Large intestine (tissue), 3 donors: Measurements from ENCODE around the gene SCNM1. TPM values are rescaled to one million over a fixed set of nuclear protein-coding genes. Genes with fewer than 3 reads are reported as not detected.

Experiments used
- DNase-seq, 2 donors: peaks; one replicate each; pipeline versions ENCODE4 v3.0.0 to v3.0.0-alpha.2; 2013
- H3K27ac ChIP-seq: one replicate; pipeline ENCODE4 v1.5.1; 2013; ENCODE audit warnings: low read length
- H3K27me3 ChIP-seq: 2 replicates; pipeline ENCODE4 v1.6.1; 2013; ENCODE audit warnings: low read length; ENCODE audit not compliant: control insufficient read depth, insufficient read depth
- H3K36me3 ChIP-seq: 2 replicates; pipeline ENCODE4 v1.6.1; 2013; ENCODE audit warnings: low read length; ENCODE audit not compliant: control insufficient read depth, insufficient read depth
- H3K4me1 ChIP-seq: one replicate; pipeline ENCODE4 v1.6.1; 2013; ENCODE audit warnings: low read length; ENCODE audit not compliant: control insufficient read depth, insufficient read depth
- H3K4me3 ChIP-seq: one replicate; pipeline ENCODE4 v1.5.1; 2013; ENCODE audit warnings: low read length
- H3K9me3 ChIP-seq: one replicate; pipeline ENCODE4 v1.6.1; 2013; ENCODE audit warnings: mild to moderate bottlenecking, low read depth, low read length, moderate library complexity; ENCODE audit not compliant: control insufficient read depth
- WGBS: methylation state at CpG from one replicate; pipeline ENCODE4 v1.1.5; 2013; ENCODE audit warnings: low lambda C conversion rate; ENCODE audit not compliant: insufficient coverage; 5-methylcytosine and 5-hydroxymethylcytosine counted together
- polyA plus RNA-seq: library from polyadenylated mRNA; unstranded; fragments of 120-200 nt; gene quantifications from one replicate; pipeline ENCODE4 v1.2.1, GENCODE V29; 2013

The SCNM1 gene
- polyA plus RNA-seq, 1 donor = 38.7 TPM

GRCh38 chr1:151210830-151211229, 44.9 kb downstream of the SCNM1 start:
- WGBS = no CpG with 5 or more reads among the region's 1 CpG
- Histone ChIP-seq H3K27me3 (no peaks in the 10 kb centered on the region), H3K4me3 (no peak overlapping the region), H3K4me1 (no peaks in the 10 kb centered on the region), H3K36me3 (peaks cover 37% of the 10 kb centered on the region), H3K27ac (no peak overlapping the region), H3K9me3 (no peaks in the 10 kb centered on the region)
- no peak for DNase-seq

GRCh38 chr1:151211972-151212705, 46.2 kb downstream of the SCNM1 start:
- H3K36me3 ChIP-seq = peaks cover 27% of the 10 kb centered on the region
- H3K4me1 ChIP-seq = peaks cover 3% of the 10 kb centered on the region
- no peak overlapping the region for H3K27ac ChIP-seq
- H3K27me3 ChIP-seq = no peaks in the 10 kb centered on the region
- no peak for DNase-seq
- H3K4me3 ChIP-seq = no peak overlapping the region
- H3K9me3 ChIP-seq = no peaks in the 10 kb centered on the region
- 45% methylated on average over 4 of the region's 15 CpGs for WGBS

DNA sequence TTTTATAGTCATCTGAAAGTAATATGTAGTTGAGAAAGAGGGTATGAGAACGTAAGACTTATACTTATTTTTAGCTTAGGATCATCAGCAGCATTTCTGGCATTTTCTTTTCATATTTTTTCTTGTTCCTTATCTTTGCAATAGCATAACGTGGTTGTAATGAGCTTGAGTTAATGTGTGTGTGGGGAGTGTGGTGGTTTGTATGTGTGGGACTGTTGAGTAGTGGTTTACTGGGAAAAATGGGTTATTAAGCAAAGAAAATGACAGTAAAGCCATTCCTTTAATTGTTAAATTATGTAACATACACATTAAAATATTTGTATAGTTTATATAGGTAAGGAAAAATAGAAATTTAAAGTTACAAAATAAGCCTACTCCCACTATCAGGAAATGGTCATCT, 47.6 kb downstream of the SCNM1 start:
- Histone ChIP-seq H3K27me3 (no peaks in the 10 kb centered on the region), H3K4me3 (no peak overlapping the region), H3K36me3 (peaks cover 17% of the 10 kb centered on the region), H3K9me3 (no peaks in the 10 kb centered on the region), H3K4me1 (peaks cover 3% of the 10 kb centered on the region), H3K27ac (no peak overlapping the region)
- DNase-seq = no peak
- WGBS = 43% methylated on average over 2 of the region's 2 CpGs

Other genes with a start within 250 kb of the SCNM1 start
- gene SETDB1, start 239.8 kb upstream of the SCNM1 start, polyA plus RNA-seq = 56.7 TPM
- gene CERS2, start 191.3 kb upstream of the SCNM1 start, polyA plus RNA-seq = 310 TPM
- 3.2 TPM for gene ANXA9, start 183.9 kb upstream of the SCNM1 start, polyA plus RNA-seq
- 24.5 TPM for gene MINDY1, start 159.2 kb upstream of the SCNM1 start, polyA plus RNA-seq
- gene PRUNE1, start 157.7 kb upstream of the SCNM1 start, polyA plus RNA-seq = 25.8 TPM
- 1.3 TPM for gene BNIPL, start 129.6 kb upstream of the SCNM1 start, polyA plus RNA-seq
- gene C1orf56, start 118.4 kb upstream of the SCNM1 start, polyA plus RNA-seq = 7.0 TPM
- gene CDC42SE1, start 106.5 kb upstream of the SCNM1 start, polyA plus RNA-seq = 58.2 TPM
- gene MLLT11, start 105.7 kb upstream of the SCNM1 start, polyA plus RNA-seq = 17.4 TPM
- 11.6 TPM for gene GABPB2, start 95.4 kb upstream of the SCNM1 start, polyA plus RNA-seq
- 23.4 TPM for gene SEMA6C, start 19.5 kb upstream of the SCNM1 start, polyA plus RNA-seq
- gene TNFAIP8L2, start 9.5 kb upstream of the SCNM1 start, polyA plus RNA-seq = 5.0 TPM
- gene LYSMD1, start 242 bp upstream of the SCNM1 start, polyA plus RNA-seq = 10.7 TPM
- gene TMOD4, start 9.8 kb downstream of the SCNM1 start, polyA plus RNA-seq = 0.64 TPM
- gene VPS72, start 24.1 kb downstream of the SCNM1 start, polyA plus RNA-seq = 43.7 TPM
- gene PIP5K1A, start 32.4 kb downstream of the SCNM1 start, polyA plus RNA-seq = 32.9 TPM
- gene PSMD4, start 88.6 kb downstream of the SCNM1 start, polyA plus RNA-seq = 118 TPM
- gene ZNF687, start 116.2 kb downstream of the SCNM1 start, polyA plus RNA-seq = 21.3 TPM
- 51.9 TPM for gene PI4KB, start 161.3 kb downstream of the SCNM1 start, polyA plus RNA-seq
- gene RFX5, start 181.1 kb downstream of the SCNM1 start, polyA plus RNA-seq = 41.4 TPM
- gene SELENBP1, start 206.6 kb downstream of the SCNM1 start, polyA plus RNA-seq = 97.9 TPM
- 234 TPM for gene PSMB4, start 233.4 kb downstream of the SCNM1 start, polyA plus RNA-seq